DND-41 (cell line): Measurements from ENCODE around the gene UBE3B.

ENCODE experiments used
- EZH2 ChIP-seq: IDR thresholded peaks from 3 replicates; pipeline ENCODE4 v1.6.1; 2012; ENCODE audit warnings: borderline replicate concordance, low read depth, mild to moderate bottlenecking, moderate library complexity, low read length, inconsistent platforms; ENCODE audit not compliant: severe bottlenecking
- TF ChIP-seq, protein P1 (sequence below): IDR thresholded peaks from 2 replicates; pipeline ENCODE4 v1.5.1; 2012; ENCODE audit warnings: borderline replicate concordance, low read length, moderate library complexity, mild to moderate bottlenecking; ENCODE audit not compliant: poor library complexity, severe bottlenecking; ENCODE audit errors: extremely low read depth

GRCh38 chr12:109572506-109572845 lies 95.0 kb downstream of the UBE3B start:
- TF ChIP-seq, protein P1, sequence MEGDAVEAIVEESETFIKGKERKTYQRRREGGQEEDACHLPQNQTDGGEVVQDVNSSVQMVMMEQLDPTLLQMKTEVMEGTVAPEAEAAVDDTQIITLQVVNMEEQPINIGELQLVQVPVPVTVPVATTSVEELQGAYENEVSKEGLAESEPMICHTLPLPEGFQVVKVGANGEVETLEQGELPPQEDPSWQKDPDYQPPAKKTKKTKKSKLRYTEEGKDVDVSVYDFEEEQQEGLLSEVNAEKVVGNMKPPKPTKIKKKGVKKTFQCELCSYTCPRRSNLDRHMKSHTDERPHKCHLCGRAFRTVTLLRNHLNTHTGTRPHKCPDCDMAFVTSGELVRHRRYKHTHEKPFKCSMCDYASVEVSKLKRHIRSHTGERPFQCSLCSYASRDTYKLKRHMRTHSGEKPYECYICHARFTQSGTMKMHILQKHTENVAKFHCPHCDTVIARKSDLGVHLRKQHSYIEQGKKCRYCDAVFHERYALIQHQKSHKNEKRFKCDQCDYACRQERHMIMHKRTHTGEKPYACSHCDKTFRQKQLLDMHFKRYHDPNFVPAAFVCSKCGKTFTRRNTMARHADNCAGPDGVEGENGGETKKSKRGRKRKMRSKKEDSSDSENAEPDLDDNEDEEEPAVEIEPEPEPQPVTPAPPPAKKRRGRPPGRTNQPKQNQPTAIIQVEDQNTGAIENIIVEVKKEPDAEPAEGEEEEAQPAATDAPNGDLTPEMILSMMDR: no peak
- TF ChIP-seq EZH2: no peak
